HS-27A (cell line): ENCODE results near the gene LCMT1.
"Not testable (repeated sequence)": the region's sequence is repeated elsewhere in the genome, so short reads cannot be mapped to it uniquely, and the experiment has no call there.

ENCODE experiments used
- DNase-seq: peaks from one replicate; pipeline ENCODE4 v3.0.0-alpha.2; 2012; ENCODE audit warnings: low read depth, missing footprints

Gene LCMT1

DNA sequence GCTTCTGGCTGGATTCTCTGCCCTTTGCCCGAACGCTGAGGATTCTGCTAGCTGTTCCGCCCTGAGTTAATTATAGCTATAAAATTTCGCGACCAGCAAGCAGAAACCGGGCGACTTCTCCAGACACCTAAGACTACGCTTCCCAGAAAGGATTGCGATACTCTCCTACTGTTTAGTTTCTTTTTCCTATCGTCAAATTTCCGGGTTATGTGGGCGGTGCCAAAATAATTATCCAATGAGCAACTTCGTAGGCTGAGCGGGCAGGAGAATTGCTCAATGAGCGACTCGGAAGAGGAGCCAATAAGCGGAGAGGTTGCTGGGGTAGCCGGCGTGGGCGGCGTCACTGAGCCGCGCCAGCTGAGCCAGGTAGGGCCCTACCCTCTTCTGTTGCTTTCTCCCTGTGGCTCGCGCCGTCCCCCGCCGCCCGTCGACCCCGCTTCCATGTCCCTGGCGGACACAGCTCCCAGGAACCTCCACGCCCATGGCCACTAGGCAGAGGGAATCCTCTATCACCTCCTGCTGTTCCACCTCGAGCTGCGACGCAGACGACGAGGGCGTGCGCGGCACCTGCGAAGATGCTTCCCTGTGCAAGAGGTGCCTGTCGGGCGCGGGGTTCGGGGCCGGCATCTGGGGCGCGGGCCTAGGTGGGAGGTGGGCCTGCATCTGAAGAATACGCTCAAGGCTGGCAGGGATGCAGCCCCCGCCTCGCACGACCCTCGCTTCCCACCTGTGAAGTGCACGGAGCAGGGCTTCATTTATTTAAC lies at the start of gene LCMT1:
Gene LCMT1 (plus strand): TSS at position 340 of the 764 bp plus-strand sequence. CDS start 142 bp downstream, at position 482.
- peak; percentile 93 for DNase-seq

GRCh38 chr16:25063102-25063501 lies 48.4 kb upstream of the LCMT1 start:
- no peak for DNase-seq

GRCh38 chr16:25063865-25064264 lies 47.7 kb upstream of the LCMT1 start:
- no peak for DNase-seq

GRCh38 chr16:25064281-25064680 lies 47.3 kb upstream of the LCMT1 start:
- DNase-seq, result not testable (repeated sequence)

GRCh38 chr16:25064937-25065336 lies 46.6 kb upstream of the LCMT1 start:
- DNase-seq, result no peak

GRCh38 chr16:25065899-25066298 lies 45.6 kb upstream of the LCMT1 start:
- no peak for DNase-seq

- DNase-seq, result no peak
Observed at GRCh38 chr16:25066426-25066746, 45.2 kb upstream of the LCMT1 start.

- DNase-seq, result peak; percentile 24
Observed at GRCh38 chr16:25066747-25067631, 44.6 kb upstream of the LCMT1 start.

GRCh38 chr16:25073854-25074253 lies 37.7 kb upstream of the LCMT1 start:
- DNase-seq, result no peak

GRCh38 chr16:25078386-25078978 lies 33.1 kb upstream of the LCMT1 start:
- DNase-seq, result no peak

GRCh38 chr16:25079637-25080378 lies 31.7 kb upstream of the LCMT1 start:
- no peak for DNase-seq

GRCh38 chr16:25080420-25081131 lies 31.0 kb upstream of the LCMT1 start:
- no peak for DNase-seq

- DNase-seq, result no peak
Observed at GRCh38 chr16:25081702-25082101, 29.8 kb upstream of the LCMT1 start.

DNA sequence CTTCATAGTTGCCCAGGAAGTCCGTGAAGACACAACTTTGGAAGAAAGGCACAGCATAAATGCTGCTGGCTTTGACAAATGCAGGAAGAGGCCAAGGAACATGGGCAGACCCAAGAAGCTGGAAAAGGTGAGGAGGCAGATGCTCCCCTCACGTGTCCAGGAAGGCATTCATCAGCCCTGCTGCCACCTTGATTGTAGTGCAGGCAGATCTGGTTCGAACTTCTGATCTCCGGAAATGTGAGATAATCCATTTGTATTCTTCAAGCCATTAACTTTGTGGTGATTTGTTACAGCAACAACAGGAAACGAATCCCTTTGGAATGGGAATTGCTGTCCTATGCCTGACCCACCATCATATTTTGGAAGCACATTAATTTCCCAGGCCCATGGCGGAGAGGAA lies 28.5 kb upstream of the LCMT1 start:
- DNase-seq, result no peak

GRCh38 chr16:25083701-25084100 lies 27.8 kb upstream of the LCMT1 start:
- no peak for DNase-seq

GRCh38 chr16:25084797-25085196 lies 26.7 kb upstream of the LCMT1 start:
- DNase-seq, result no peak

DNA sequence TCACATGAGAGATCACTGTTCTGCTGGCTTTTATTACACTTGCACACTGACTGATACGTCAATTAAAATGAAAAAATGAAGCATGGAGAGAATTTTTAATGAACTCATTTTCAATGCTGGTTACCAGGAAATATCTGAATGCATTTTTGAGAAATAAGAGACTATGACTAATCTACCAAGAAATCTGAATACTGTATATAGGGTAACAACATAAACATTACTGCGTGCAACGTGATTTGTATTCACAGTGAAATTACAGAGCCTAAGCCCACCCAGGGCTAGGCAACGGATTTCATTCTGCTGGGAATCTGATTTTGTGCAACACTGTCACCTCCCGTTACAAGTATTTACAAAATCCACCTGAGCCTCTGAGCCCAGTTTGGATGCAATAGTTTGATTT lies 23.8 kb upstream of the LCMT1 start:
- no peak for DNase-seq

- DNase-seq, result no peak
Observed at GRCh38 chr16:25089351-25089750, 22.2 kb upstream of the LCMT1 start.

GRCh38 chr16:25092441-25092840 lies 19.1 kb upstream of the LCMT1 start:
- no peak for DNase-seq

GRCh38 chr16:25093208-25094061 lies 18.1 kb upstream of the LCMT1 start:
- no peak for DNase-seq

DNA sequence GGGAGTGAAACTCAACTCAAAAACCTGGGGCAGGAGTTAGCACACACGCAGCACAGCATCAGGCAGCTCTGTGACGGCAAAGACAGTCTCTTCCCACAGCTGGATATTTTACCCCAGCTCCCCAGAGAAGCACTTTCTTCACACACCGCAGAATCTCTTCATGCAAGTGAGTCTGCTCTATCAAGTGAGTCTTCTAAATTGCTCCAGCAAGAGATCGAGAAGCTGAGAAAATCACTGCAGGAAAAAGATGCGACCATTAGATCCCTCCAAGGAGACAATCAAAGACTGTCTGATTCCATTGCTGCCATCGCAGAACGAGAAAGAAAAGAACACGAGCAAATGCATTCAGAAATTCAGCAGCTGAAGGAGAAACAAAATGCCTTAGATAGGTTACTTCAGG lies 16.9 kb upstream of the LCMT1 start:
- no peak for DNase-seq
